NCI-H446 treated with DMSO at 0.1 percent for 48 hours (cell line): ENCODE results near the gene KRT33A.

Experiments used
- DNase-seq: peaks from one replicate; lab custom pipeline; 2025; lab: John Stamatoyannopoulos, UW

Gene KRT33A

GRCh38 chr17:41329279-41329948, 21.2 kb downstream of the KRT33A start:
- DNase-seq, result no peak

DNA sequence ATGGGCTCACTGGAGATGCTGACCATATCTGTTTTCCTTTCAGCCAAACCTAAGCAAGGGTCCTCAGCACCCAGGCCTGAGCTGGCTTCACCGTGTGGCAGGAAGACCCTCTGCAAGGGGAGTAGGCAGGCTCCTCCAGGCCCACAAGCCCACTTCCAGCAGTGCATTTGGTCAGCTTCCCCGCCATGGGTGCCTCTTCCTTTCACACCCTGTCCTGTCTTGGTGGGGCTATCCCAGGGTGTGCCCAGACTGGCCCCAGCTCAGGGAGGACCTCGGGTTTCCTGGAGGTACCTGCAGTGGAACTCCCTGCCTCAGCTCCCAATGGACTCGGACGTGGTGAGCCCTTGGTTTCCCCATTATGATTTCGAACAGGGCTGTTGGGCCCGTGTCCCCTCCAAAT, 22.4 kb downstream of the KRT33A start:
- no peak for DNase-seq

GRCh38 chr17:41327411-41328120, 23.1 kb downstream of the KRT33A start:
- no peak for DNase-seq

- no peak for DNase-seq
These were observed 24.2 kb downstream of the KRT33A start for GRCh38 chr17:41326173-41327145.

GRCh38 chr17:41325611-41326010, 25.0 kb downstream of the KRT33A start:
- DNase-seq, result no peak

DNA sequence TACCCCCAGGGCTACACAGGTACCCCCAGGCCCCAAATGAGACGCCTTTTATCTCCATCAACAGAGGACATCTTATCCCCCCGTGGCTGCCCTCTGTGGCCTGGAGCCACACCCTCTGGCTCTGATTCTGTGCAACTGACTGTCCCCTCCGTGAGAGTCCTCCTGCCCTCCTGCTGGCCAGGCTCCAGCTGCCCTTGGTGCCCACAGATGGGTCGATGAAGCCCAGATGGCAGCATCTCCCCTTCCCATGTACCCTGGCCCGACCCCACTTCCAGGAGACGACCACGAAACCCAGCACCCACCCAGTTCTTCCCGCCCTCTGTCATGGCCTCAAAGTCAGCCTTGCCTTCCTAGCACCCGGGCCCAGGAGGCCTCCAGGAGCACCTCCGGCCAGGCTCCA, 25.5 kb downstream of the KRT33A start:
- DNase-seq, result no peak

GRCh38 chr17:41324180-41325075, 26.2 kb downstream of the KRT33A start:
- no peak for DNase-seq

- no peak for DNase-seq
These were observed 27.4 kb downstream of the KRT33A start for GRCh38 chr17:41322903-41323895.

DNA sequence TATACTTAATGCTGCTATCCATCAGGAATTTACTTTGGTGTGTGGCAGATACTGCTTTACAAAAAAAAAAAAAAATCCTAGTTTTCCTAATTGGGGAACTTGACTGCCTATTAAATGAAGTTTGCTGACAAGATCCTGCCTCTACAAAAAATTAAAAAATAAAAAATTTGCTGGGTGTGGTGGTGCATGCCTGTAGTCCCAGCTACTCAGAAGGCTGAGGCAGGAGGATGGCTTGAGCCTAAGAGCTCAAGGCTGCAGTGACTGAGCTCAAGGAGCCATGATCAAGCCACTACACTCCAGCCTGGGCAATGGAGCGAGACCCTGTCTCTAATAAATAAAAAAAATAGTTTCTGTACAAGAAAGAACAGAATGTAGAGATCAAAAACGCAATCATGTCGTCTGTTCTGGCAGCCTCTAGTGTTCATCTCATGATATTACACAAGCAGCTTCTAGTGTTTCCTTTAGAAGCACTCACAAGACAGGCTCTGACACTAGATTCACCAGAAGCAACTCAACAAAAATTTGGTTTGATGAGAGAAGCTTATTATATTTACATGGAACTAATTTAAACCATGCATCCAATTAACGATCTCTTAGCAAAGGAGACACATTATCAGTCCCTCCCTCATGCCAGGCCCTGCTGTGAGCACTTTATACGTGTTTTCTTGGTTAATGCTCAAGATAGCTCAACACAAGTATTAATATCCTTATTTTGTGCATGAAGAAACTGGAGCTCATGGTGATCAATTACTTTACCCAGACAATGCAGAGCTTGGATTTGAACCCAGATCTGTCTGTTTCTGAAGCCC, 28.3 kb downstream of the KRT33A start:
- no peak for DNase-seq

GRCh38 chr17:41318231-41318630, 32.4 kb downstream of the KRT33A start:
- DNase-seq, result no peak

DNA sequence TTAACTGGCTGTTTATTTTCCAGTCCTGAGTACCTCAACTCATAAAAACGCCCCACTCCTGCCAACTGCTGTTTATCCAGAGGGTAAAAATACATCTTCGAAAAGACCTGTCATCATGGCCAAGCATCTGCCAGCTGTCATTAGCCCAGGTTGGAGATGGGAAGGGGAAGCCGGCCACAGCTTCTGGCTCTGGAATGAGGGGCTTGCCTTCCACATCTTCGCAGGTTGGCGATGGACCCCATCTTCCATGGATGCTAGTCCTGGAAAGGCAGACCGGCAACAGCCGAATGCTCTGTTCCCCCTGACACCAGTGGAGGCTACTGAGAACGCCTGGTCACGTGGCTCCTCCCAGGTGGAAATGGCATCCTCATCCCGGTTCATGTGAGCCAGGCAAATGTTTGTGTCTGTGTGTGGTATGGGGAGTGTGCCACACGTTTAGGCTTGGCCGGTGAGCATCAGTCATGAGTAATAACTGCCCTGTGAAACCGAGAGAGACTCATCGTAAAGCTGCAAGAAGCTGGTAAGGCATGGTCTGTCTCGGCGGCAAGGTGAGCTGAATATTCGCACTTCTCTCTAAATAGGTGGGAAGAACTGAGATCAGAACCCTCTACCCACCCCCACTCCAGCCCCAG, 34.7 kb downstream of the KRT33A start:
- no peak for DNase-seq

GRCh38 chr17:41315204-41315794, 35.3 kb downstream of the KRT33A start, which contains the start of gene KRTAP17-1:
Gene KRTAP17-1, minus strand, starts transcription at chr17:41315710. Its CDS starts 60 bp downstream, at chr17:41315650.
- no peak for DNase-seq

DNA sequence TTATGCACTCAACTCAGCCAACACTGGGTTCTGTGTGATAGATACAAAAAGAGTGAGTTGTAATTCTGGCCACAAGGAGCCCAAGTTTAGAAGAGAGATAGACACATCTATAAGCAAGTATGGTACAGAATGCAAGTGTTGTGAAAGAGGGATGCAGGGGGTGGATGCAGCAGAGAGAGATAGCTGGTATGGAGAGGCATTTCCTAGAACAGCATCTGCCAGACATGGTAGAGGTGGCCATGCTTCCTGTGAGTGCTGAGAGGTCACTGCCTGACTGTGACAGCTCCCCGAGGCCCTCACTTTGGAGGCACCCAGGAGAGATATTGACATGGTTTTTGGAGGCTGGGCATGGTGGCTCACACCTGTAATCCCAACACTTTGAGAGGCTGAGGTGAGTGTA, 39.5 kb downstream of the KRT33A start:
- no peak for DNase-seq

GRCh38 chr17:41308918-41309359, 41.7 kb downstream of the KRT33A start, which contains the start of gene KRTAP16-1:
Gene KRTAP16-1, minus strand, starts transcription at chr17:41309309. Its CDS starts 56 bp downstream, at chr17:41309253.
- DNase-seq, result no peak

DNA sequence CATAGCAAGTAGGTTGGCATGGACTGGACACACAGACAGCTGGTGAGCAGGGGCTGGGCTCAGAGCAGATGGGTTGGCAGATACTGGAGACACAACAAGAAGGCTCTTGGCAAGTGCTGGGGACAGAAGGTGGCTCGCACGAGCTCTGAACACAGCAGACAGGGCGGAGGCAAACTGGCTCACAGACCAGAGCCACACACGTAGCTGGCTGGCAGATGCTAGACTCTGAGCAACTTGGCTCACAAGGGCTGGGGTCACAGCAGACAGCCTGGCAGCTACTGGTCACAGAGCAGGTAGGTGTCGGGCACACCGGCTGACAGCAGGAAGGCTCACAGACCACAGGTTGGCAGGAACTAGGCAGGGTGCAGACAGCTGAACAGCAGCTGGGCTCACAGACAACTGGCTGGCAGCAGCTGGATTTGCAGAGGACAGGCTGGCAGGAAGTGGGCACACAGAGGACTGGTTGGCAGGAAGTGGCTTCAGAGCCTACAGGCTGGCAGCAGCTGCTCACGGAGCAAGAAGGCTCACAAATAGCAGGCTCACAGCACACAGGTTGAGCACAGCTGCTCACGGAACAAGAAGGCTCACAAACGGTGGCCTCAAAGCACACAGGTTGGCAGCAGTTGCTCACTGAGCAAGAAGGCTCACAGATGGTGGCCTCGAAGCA, 42.2 kb downstream of the KRT33A start:
- peak; percentile 85 for DNase-seq

- peak; percentile 75 for DNase-seq
These were observed 43.0 kb downstream of the KRT33A start for GRCh38 chr17:41307647-41308046.

GRCh38 chr17:41304091-41304490, 46.5 kb downstream of the KRT33A start:
- no peak for DNase-seq

DNA sequence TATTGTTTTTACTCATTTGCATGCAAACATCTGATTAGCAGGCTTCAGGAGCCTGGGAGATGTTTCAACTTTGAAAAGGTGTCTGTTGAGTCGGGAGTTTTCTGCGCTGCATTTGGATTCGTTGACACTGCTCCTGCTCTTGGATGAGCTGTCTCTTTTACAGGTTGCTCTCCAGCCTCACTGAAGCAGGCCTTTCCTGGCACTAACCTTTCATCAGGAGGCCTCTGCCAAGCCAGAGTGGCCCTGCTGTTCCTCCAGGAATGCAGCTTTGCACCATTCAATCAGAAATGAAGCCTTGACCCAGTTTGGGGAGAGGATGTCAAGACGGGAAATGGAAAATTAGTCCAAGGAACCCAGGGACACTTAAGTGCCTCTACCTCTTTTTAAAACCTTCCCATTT, 47.6 kb downstream of the KRT33A start:
- DNase-seq, result no peak
